Stomach (tissue), 9 donors: ENCODE measurements around the gene ERVW-1. TPM values are rescaled to one million over a fixed set of nuclear protein-coding genes. Genes with fewer than 3 reads are reported as not detected.

Source experiments
- DNase-seq, 2 donors: peaks; one replicate each; pipeline versions ENCODE4 v3.0.0 to v3.0.0-alpha.2; 2013 to 2019
- H3K27ac ChIP-seq, 5 donors: fragments of 200-600 bp in 4 of 5; sonication (generic) in 4 of 5; one replicate each; pipeline ENCODE4 v1.5.1; 2013 to 2019; ENCODE audit warnings: mild to moderate bottlenecking in 1 of 5, moderate library complexity in 1 of 5
- H3K27me3 ChIP-seq, 3 donors: fragments of 200-600 bp; sonication (generic); one replicate each; pipeline ENCODE4 v1.5.1; 2017 to 2019; ENCODE audit warnings: mixed run types in 1 of 3
- H3K36me3 ChIP-seq, 4 donors: fragments of 200-600 bp; sonication (generic); 1 replicate in 3 of 4; 2 replicates in 1 of 4; pipeline ENCODE4 v1.5.1; 2016 to 2019
- H3K4me1 ChIP-seq, 4 donors: fragments of 200-600 bp; sonication (generic); one replicate each; pipeline ENCODE4 v1.5.1; 2016 to 2019
- H3K4me3 ChIP-seq, 4 donors: fragments of 200-600 bp; sonication (generic) in 3 of 4; one replicate each; pipeline ENCODE4 v1.5.1; 2016 to 2019; ENCODE audit warnings: mild to moderate bottlenecking in 1 of 4
- H3K9me3 ChIP-seq, 4 donors: fragments of 200-600 bp; sonication (generic); one replicate each; pipeline ENCODE4 v1.5.1; 2016 to 2019
- CTCF ChIP-seq, 7 experiments: fragments of 450-650 bp in 4 of 7; fragments of 200-600 bp in 3 of 7; sonication (generic) in 3 of 7; IDR thresholded peaks; one replicate each; pipeline ENCODE4 v1.5.1; 2016 to 2019; ENCODE audit warnings: antibody characterized with exemption in 7 of 7, control low read depth in 2 of 7, mild to moderate bottlenecking in 1 of 7
- EP300 ChIP-seq: sonication (generic); formaldehyde crosslinking; IDR thresholded peaks from one replicate; pipeline ENCODE4 v1.6.1; 2017; ENCODE audit warnings: antibody characterized with exemption
- POLR2A ChIP-seq, 4 donors: fragments of 450-650 bp; IDR thresholded peaks; one replicate each; pipeline ENCODE4 v1.6.1; 2016; ENCODE audit warnings: antibody characterized with exemption in 4 of 4, control low read depth in 2 of 4, mild to moderate bottlenecking in 1 of 4, moderate library complexity in 1 of 4
- POLR2AphosphoS5 ChIP-seq, 3 donors: sonication (generic); formaldehyde crosslinking; IDR thresholded peaks; one replicate each; pipeline ENCODE4 v1.6.1; 2016; ENCODE audit warnings: antibody characterized with exemption in 3 of 3
- WGBS, 5 donors: extraction: QIAGEN DNeasy Blood & Tissue Kit in 3 of 5; methylation state at CpG; one replicate each; pipeline versions ENCODE4 v1.1.5 to v1.1.7; 2013 to 2018; 5-methylcytosine and 5-hydroxymethylcytosine counted together
- intact Hi-C: fragments of 100-400 bp; cut with DNase I; formaldehyde crosslinking; loops from one replicate; pipeline ENCODE4 v1.15.1; 2023; ENCODE audit warnings: low total_unique reads
- polyA plus RNA-seq, 3 donors: library from polyadenylated mRNA; stranded (reverse); fragments of 200-250 nt; gene quantifications; one replicate each; pipeline ENCODE4 v1.2.3, GENCODE V29; 2013
- total RNA-seq, 5 donors: library from RNA; depleted of rRNA; stranded (reverse); fragments of >200 nt; gene quantifications; one replicate each; pipeline versions ENCODE4 v1.1.0 to v1.2.3, GENCODE V29; 2014 to 2016
- donor health status: healthy with polysubstance abuse.
- donor health status: Bipolar disorder and iron deficiency.
- donor health status: healthy.

The ERVW-1 gene
- total and polyA plus RNA-seq, 8 donors = 0.18 TPM; not detected in 7

- intact Hi-C loops = no loop called here
- Histone ChIP-seq H3K4me1 (no peaks in the 10 kb centered on the region), H3K9me3 (no peaks in the 10 kb centered on the region), H3K36me3 (peaks cover 12 to 86% (median 69%) of the 10 kb centered on the region in 4 donors), H3K4me3 (no peak overlapping the region), H3K27me3 (no peaks in the 10 kb centered on the region), H3K27ac (no peak overlapping the region)
- TF ChIP-seq CTCF (IDR thresholded peaks at IDR 0.05) (no peak), POLR2AphosphoS5 (IDR thresholded peaks at IDR 0.05) (no peak), POLR2A (IDR thresholded peaks at IDR 0.05) (no peak)
- no peak for DNase-seq
- WGBS, 5 donors = 61 to 85% (median 62%) methylated on average over 3 of the region's 3 CpGs
These were observed 35.6 kb upstream of the ERVW-1 start for GRCh38 chr7:92513167-92513902.

- H3K36me3 ChIP-seq = peaks cover 9 to 91% (median 77%) of the 10 kb centered on the region in 4 donors
- H3K27ac ChIP-seq = no peak overlapping the region
- no peaks in the 10 kb centered on the region for H3K4me1 ChIP-seq
- no peaks in the 10 kb centered on the region for H3K27me3 ChIP-seq
- intact Hi-C loops = no loop called here
- no peak for DNase-seq
- TF ChIP-seq POLR2AphosphoS5 (IDR thresholded peaks at IDR 0.05) (no peak), POLR2A (IDR thresholded peaks at IDR 0.05) (no peak), EP300 (no peak), CTCF (IDR thresholded peaks at IDR 0.05) (no peak)
- WGBS, 5 donors = 90 to 97% (median 96%) methylated on average over 5 of the region's 5 CpGs
- H3K4me3 ChIP-seq = no peak overlapping the region
- H3K9me3 ChIP-seq = no peaks in the 10 kb centered on the region
These were observed 31.2 kb upstream of the ERVW-1 start for GRCh38 chr7:92508946-92509345.

DNA sequence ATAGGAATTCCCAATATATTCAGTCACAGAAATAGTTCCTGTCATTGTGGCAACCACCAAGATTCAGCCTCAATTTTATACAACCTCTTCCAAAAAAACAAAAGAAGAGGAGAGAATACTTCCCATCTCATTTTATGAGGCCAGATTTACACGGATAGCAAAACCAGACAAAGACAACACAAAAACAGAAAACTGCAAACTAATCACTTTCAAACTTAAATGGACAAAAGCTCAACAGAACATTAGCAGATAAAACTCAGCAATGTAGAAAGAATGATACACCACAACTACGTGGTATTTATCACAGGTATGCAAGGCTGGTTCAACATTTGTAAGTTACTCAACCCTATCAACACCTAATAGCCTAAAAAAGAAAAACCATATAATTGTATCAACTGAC is 28.6 kb upstream of the ERVW-1 start:
- Histone ChIP-seq H3K27ac (no peak overlapping the region), H3K36me3 (peaks cover 15 to 94% (median 86%) of the 10 kb centered on the region in 4 donors), H3K4me3 (no peak overlapping the region), H3K27me3 (no peaks in the 10 kb centered on the region), H3K9me3 (no peaks in the 10 kb centered on the region), H3K4me1 (no peaks in the 10 kb centered on the region)
- DNase-seq = no peak
- intact Hi-C loops = no loop called here
- whole genome bisulfite sequencing, 5 donors = 84 to 92% (median 92%) methylated on average over 2 of the region's 2 CpGs
- TF ChIP-seq EP300 = no peak
- TF ChIP-seq CTCF (IDR thresholded peaks at IDR 0.05) = no peak
- TF ChIP-seq POLR2A (IDR thresholded peaks at IDR 0.05) = no peak
- no peak for TF ChIP-seq POLR2AphosphoS5 (IDR thresholded peaks at IDR 0.05)

- H3K4me3 ChIP-seq = no peak overlapping the region
- WGBS, 5 donors = 87 to 93% (median 93%) methylated on average over 3 of the region's 3 CpGs
- no peak overlapping the region for H3K27ac ChIP-seq
- H3K9me3 ChIP-seq = no peaks in the 10 kb centered on the region
- H3K4me1 ChIP-seq = no peaks in the 10 kb centered on the region
- no peak for DNase-seq
- TF ChIP-seq EP300 (no peak), CTCF (IDR thresholded peaks at IDR 0.05) (no peak), POLR2AphosphoS5 (IDR thresholded peaks at IDR 0.05) (no peak), POLR2A (IDR thresholded peaks at IDR 0.05) (no peak)
- intact Hi-C loops = no loop called here
- H3K27me3 ChIP-seq = no peaks in the 10 kb centered on the region
- H3K36me3 ChIP-seq = peaks cover 18 to 94% (median 87%) of the 10 kb centered on the region in 4 donors
These were observed 26.8 kb upstream of the ERVW-1 start for GRCh38 chr7:92504563-92504962.
